ENCODE measurements around the gene TRIM9. TPM values are rescaled to one million over a fixed set of nuclear protein-coding genes. Genes with fewer than 3 reads are reported as not detected.
A peak's percentile ranks its signal among the peaks of the same experiment; 100 is the strongest.

TRIM9 gene
- total and polyA plus RNA-seq, 2 of the 4 experiments (the other 2 are of a cell fraction) = under 0.01 to 0.09 TPM

DNA sequence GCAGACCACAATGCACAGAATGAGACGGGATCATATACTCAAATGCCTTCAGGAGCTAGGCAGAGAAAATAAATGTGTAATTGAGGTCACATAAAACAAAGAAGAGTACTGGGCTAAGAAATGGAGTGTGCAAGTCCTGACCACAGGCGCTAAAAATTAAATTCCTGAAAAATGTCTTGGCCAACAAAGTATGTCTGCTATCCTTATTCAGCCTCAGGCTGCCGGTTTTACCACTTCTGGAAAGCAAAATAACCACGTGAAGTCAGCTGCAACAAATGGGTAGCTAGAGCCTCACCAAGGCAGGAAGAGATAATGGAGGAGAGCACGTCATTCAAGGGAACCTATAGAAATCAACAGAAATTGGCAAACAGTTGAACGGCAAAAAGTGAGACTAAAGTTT lies 153.8 kb downstream of the TRIM9 start:
- dilution Hi-C loops (cut with HindIII; ENCODE audit: low sequenced_read_pairs, unreplicated experiment) = no loop called here
- Histone ChIP-seq H2BK5ac (ENCODE audit: low read depth, low read length, poor library complexity, severe bottlenecking) (no peak overlapping the region), H2AK9ac (replicated peaks; ENCODE audit: low read depth, low read length, poor library complexity) (no peak overlapping the region), H3K4me2 (ENCODE audit: low read depth, low read length) (no peak overlapping the region), H3K9me3 (ENCODE audit: control insufficient read depth, insufficient read depth, low read length) (no peaks in the 10 kb centered on the region), H4K20me1 (ENCODE audit: insufficient read depth, low read length) (no peaks in the 10 kb centered on the region; the same call in 1 of the 2 replicates), H4K5ac (ENCODE audit: low read depth, low read length) (no peak overlapping the region), H3K27me3 (ENCODE audit: control insufficient read depth, insufficient read depth, low read length) (no peaks in the 10 kb centered on the region), H3K4ac (ENCODE audit: low read depth, low read length) (no peak overlapping the region), H2BK20ac (ENCODE audit: low read depth, low read length) (no peak overlapping the region), H3K9me1 (ENCODE audit: insufficient read depth, low read length) (peaks cover 4% of the 10 kb centered on the region), H4K8ac (ENCODE audit: low read depth in 2 of 2, low read length in 2 of 2) (no peak overlapping the region), H3K14ac (replicated peaks; ENCODE audit: low read depth, low read length) (no peak overlapping the region), H3K79me1 (ENCODE audit: low read depth in 1 of 2, low read length in 2 of 2) (peaks cover 7 to 15% of the 10 kb centered on the region in 2 experiments; a peak in 3 of 4 replicates), H3K4me1 (ENCODE audit: control insufficient read depth, insufficient read depth, low read length) (peaks cover 10% of the 10 kb centered on the region), H2AK5ac (ENCODE audit: low read depth, low read length) (no peak overlapping the region), H3K4me3 (ENCODE audit: insufficient read depth, low read depth, low read length) (no peak overlapping the region), H3K18ac (ENCODE audit: low read depth, low read length) (no peak overlapping the region), H4K91ac (ENCODE audit: insufficient read depth, low read depth, low read length) (no peak overlapping the region), H3K36me3 (ENCODE audit: control insufficient read depth, insufficient read depth, low read length) (peaks cover 2% of the 10 kb centered on the region; the same call in 1 of the 2 replicates), H3K27ac (ENCODE audit: insufficient read depth, low read length) (no peak overlapping the region), H3K9ac (ENCODE audit: low read depth, low read length) (no peak overlapping the region), H3K56ac (ENCODE audit: extremely low read depth, insufficient read depth, low read length) (no peak overlapping the region), H2AFZ (replicated peaks; ENCODE audit: low read length, poor library complexity) (no peak overlapping the region), H2BK120ac (ENCODE audit: low read depth, low read length) (no peak overlapping the region), H2BK15ac (ENCODE audit: low read depth, low read length) (no peak overlapping the region), H3K23ac (ENCODE audit: low read depth, low read length) (no peak overlapping the region)
- intact Hi-C loops (cut with micrococcal nuclease) = no loop called here
- DNase-seq (peak; percentile 31), ATAC-seq (ENCODE audit: low read depth) (no peak)
- in situ Hi-C loops (cut with MboI; ENCODE audit: low sequenced_read_pairs) = no loop called here
- WGBS, 2 experiments (ENCODE audit: extremely low coverage in 2 of 2, insufficient read length in 1 of 2) = 78% methylated on average over 2 of the region's 6 CpGs; no CpG with 5 or more reads in 1 of the 2 experiments
- ChIA-PET CTCF (no interaction called here), POLR2A (ENCODE audit: unreplicated experiment) (no interaction called here)
- no TSS peak for BruUV-seq (replicated peaks)
- TF ChIP-seq RAD21 (IDR thresholded peaks at IDR 0.05; ENCODE audit: low read length) = no peak
- TF ChIP-seq RFX5 (IDR thresholded peaks at IDR 0.05; ENCODE audit: low read depth, low read length) = no peak
- TF ChIP-seq, protein P1, sequence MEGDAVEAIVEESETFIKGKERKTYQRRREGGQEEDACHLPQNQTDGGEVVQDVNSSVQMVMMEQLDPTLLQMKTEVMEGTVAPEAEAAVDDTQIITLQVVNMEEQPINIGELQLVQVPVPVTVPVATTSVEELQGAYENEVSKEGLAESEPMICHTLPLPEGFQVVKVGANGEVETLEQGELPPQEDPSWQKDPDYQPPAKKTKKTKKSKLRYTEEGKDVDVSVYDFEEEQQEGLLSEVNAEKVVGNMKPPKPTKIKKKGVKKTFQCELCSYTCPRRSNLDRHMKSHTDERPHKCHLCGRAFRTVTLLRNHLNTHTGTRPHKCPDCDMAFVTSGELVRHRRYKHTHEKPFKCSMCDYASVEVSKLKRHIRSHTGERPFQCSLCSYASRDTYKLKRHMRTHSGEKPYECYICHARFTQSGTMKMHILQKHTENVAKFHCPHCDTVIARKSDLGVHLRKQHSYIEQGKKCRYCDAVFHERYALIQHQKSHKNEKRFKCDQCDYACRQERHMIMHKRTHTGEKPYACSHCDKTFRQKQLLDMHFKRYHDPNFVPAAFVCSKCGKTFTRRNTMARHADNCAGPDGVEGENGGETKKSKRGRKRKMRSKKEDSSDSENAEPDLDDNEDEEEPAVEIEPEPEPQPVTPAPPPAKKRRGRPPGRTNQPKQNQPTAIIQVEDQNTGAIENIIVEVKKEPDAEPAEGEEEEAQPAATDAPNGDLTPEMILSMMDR (conservative IDR thresholded peaks at IDR 0.05; ENCODE audit: low read depth, low read length) = no peak
- TF ChIP-seq CEBPB (IDR thresholded peaks at IDR 0.05; ENCODE audit: low read depth, low read length) = no peak
- TF ChIP-seq, protein P2, sequence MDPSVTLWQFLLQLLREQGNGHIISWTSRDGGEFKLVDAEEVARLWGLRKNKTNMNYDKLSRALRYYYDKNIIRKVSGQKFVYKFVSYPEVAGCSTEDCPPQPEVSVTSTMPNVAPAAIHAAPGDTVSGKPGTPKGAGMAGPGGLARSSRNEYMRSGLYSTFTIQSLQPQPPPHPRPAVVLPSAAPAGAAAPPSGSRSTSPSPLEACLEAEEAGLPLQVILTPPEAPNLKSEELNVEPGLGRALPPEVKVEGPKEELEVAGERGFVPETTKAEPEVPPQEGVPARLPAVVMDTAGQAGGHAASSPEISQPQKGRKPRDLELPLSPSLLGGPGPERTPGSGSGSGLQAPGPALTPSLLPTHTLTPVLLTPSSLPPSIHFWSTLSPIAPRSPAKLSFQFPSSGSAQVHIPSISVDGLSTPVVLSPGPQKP (IDR thresholded peaks at IDR 0.05; ENCODE audit: borderline replicate concordance, low read depth, low read length) = no peak
- no peak for TF ChIP-seq NFE2L2 (IDR thresholded peaks at IDR 0.05; ENCODE audit: low read depth, low read length)
- TF ChIP-seq POLR2A (IDR thresholded peaks at IDR 0.05; ENCODE audit: low read depth, low read length) = no peak
- no peak for TF ChIP-seq BHLHE40 (IDR thresholded peaks at IDR 0.05; ENCODE audit: low read depth, low read length)
- no peak for TF ChIP-seq SMC3 (IDR thresholded peaks at IDR 0.05; ENCODE audit: low read depth, low read length)
- no peak for TF ChIP-seq FOS (IDR thresholded peaks at IDR 0.05; ENCODE audit: low read depth, low read length)
- TF ChIP-seq MXI1 (IDR thresholded peaks at IDR 0.05; ENCODE audit: borderline replicate concordance, low read depth, low read length) = no peak
- no peak for TF ChIP-seq CHD1 (IDR thresholded peaks at IDR 0.05; ENCODE audit: low read depth, low read length)
- no peak for TF ChIP-seq MAZ (IDR thresholded peaks at IDR 0.05; ENCODE audit: borderline replicate concordance, low read depth, low read length)
- no peak for TF ChIP-seq RCOR1 (IDR thresholded peaks at IDR 0.05; ENCODE audit: insufficient replicate concordance, low read length)
- TF ChIP-seq, protein P3, sequence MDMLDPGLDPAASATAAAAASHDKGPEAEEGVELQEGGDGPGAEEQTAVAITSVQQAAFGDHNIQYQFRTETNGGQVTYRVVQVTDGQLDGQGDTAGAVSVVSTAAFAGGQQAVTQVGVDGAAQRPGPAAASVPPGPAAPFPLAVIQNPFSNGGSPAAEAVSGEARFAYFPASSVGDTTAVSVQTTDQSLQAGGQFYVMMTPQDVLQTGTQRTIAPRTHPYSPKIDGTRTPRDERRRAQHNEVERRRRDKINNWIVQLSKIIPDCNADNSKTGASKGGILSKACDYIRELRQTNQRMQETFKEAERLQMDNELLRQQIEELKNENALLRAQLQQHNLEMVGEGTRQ (IDR thresholded peaks at IDR 0.05; ENCODE audit: low read depth, low read length) = no peak
- TF ChIP-seq MAFK (IDR thresholded peaks at IDR 0.05; ENCODE audit: low read depth, low read length) = no peak

Data from IMR-90 (cell line).